Measurements from ENCODE around the gene PROCA1. TPM values are rescaled to one million over a fixed set of nuclear protein-coding genes. Genes with fewer than 3 reads are reported as not detected.

The PROCA1 gene
- total and polyA plus RNA-seq, 2 of the 13 experiments (the other 11 are each of a cell fraction or from before 2014, with no cell fraction given), result 0.73 to 1.5 TPM

GRCh38 chr17:28698253-28698941 is 13.3 kb downstream of the PROCA1 start (continued):
- TF ChIP-seq THAP9 (CRISPR knock-in tag; IDR thresholded peaks at IDR 0.05; ENCODE audit: borderline replicate concordance) (0 out of 2 replicates have a peak, but pooled peaks have one; percentile 36), SMYD3 (CRISPR knock-in tag; IDR thresholded peaks at IDR 0.05) (peak; percentile 87), HOXA7 (CRISPR knock-in tag; IDR thresholded peaks at IDR 0.05) (no peak), ZBTB7B (CRISPR knock-in tag; IDR thresholded peaks at IDR 0.05) (peak; percentile 77), ARID3A (IDR thresholded peaks at IDR 0.05; ENCODE audit: low read depth, low read length) (peak; percentile 85), ATF7-NPFF (CRISPR knock-in tag; IDR thresholded peaks at IDR 0.05; ENCODE audit: low read depth) (no peak), IRF2 (CRISPR knock-in tag; IDR thresholded peaks at IDR 0.05) (peak; percentile 77), YEATS2 (CRISPR knock-in tag; IDR thresholded peaks at IDR 0.05; ENCODE audit: borderline replicate concordance) (peak; percentile 76; the same call in 1 of the 2 replicates), CERS6 (CRISPR knock-in tag; IDR thresholded peaks at IDR 0.05) (no peak), PHF21A (CRISPR knock-in tag; IDR thresholded peaks at IDR 0.05) (peak; percentile 77), ZNF256 (CRISPR knock-in tag; conservative IDR thresholded peaks at IDR 0.05) (no peak), LCORL (IDR thresholded peaks at IDR 0.05) (no peak), LCORL (CRISPR knock-in tag; IDR thresholded peaks at IDR 0.05) (peak; percentile 83), ARHGAP35 (CRISPR knock-in tag; IDR thresholded peaks at IDR 0.05; ENCODE audit: borderline replicate concordance) (no peak)
- TF ChIP-seq, protein P1, sequence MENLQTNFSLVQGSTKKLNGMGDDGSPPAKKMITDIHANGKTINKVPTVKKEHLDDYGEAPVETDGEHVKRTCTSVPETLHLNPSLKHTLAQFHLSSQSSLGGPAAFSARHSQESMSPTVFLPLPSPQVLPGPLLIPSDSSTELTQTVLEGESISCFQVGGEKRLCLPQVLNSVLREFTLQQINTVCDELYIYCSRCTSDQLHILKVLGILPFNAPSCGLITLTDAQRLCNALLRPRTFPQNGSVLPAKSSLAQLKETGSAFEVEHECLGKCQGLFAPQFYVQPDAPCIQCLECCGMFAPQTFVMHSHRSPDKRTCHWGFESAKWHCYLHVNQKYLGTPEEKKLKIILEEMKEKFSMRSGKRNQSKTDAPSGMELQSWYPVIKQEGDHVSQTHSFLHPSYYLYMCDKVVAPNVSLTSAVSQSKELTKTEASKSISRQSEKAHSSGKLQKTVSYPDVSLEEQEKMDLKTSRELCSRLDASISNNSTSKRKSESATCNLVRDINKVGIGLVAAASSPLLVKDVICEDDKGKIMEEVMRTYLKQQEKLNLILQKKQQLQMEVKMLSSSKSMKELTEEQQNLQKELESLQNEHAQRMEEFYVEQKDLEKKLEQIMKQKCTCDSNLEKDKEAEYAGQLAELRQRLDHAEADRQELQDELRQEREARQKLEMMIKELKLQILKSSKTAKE (CRISPR knock-in tag; IDR thresholded peaks at IDR 0.05; ENCODE audit: borderline replicate concordance), result peak; percentile 86
- TF ChIP-seq, protein P2, sequence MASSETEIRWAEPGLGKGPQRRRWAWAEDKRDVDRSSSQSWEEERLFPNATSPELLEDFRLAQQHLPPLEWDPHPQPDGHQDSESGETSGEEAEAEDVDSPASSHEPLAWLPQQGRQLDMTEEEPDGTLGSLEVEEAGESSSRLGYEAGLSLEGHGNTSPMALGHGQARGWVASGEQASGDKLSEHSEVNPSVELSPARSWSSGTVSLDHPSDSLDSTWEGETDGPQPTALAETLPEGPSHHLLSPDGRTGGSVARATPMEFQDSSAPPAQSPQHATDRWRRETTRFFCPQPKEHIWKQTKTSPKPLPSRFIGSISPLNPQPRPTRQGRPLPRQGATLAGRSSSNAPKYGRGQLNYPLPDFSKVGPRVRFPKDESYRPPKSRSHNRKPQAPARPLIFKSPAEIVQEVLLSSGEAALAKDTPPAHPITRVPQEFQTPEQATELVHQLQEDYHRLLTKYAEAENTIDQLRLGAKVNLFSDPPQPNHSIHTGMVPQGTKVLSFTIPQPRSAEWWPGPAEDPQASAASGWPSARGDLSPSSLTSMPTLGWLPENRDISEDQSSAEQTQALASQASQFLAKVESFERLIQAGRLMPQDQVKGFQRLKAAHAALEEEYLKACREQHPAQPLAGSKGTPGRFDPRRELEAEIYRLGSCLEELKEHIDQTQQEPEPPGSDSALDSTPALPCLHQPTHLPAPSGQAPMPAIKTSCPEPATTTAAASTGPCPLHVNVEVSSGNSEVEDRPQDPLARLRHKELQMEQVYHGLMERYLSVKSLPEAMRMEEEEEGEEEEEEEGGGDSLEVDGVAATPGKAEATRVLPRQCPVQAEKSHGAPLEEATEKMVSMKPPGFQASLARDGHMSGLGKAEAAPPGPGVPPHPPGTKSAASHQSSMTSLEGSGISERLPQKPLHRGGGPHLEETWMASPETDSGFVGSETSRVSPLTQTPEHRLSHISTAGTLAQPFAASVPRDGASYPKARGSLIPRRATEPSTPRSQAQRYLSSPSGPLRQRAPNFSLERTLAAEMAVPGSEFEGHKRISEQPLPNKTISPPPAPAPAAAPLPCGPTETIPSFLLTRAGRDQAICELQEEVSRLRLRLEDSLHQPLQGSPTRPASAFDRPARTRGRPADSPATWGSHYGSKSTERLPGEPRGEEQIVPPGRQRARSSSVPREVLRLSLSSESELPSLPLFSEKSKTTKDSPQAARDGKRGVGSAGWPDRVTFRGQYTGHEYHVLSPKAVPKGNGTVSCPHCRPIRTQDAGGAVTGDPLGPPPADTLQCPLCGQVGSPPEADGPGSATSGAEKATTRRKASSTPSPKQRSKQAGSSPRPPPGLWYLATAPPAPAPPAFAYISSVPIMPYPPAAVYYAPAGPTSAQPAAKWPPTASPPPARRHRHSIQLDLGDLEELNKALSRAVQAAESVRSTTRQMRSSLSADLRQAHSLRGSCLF (CRISPR knock-in tag; IDR thresholded peaks at IDR 0.05; ENCODE audit: borderline replicate concordance), result no peak

Measured in HepG2 (cell line).